ENCODE results near the gene TEDC2. TPM values are rescaled to one million over a fixed set of nuclear protein-coding genes. Genes with fewer than 3 reads are reported as not detected.
"Not testable (repeated sequence)": the region's sequence is repeated elsewhere in the genome, so short reads cannot be mapped to it uniquely, and the experiment has no call there.

TEDC2 gene
- total RNA-seq, 2 experiments from 2014 or later = 21.6 to 32.9 TPM

DNA sequence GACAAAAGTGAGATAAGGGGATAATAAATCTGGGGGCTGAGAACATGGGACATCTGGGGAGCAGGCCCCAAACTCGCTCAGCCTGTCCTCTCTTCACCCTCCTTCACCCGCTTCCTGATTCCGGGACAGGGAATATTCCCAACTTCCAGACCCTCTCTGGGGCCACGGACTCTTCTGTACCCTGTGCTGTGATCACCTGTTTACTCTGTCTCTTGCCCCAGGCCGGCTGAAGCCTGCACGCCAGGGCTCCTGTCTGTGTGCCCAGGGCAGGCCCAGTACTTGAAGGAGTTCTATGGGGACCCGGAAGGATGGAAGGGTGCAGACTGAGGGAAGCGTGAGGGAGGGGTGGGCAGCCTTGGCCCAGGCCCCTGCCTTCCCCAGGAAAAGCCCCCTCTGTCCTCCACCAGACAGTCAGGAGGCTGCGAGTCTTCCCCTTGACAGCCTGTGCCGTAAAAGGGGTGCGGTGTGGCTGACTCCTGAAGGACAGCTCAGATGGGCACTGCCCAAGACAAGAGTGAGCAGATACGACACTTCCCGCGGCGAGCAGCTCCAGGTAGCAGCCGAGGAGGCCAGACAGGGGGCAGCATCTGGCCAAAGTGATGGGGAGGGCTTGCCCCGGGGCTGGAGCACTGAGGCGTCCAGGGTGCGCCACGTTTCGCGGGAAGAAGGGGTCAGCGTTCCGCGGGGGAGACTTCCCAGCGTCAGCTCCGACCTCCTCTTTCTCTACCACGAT, 31.7 kb upstream of the TEDC2 start:
- DNase-seq (peak; percentile 43), ATAC-seq (peak; percentile 2)
- ChIA-PET CTCF (interaction anchor here (0.7 to 3.7 kb wide), 4 partner anchors 13 to 88 kb away, joined by 3 to 20 read pairs (median 5); partner anchors contain the start of gene ABCA3), POLR2A (interaction anchor here (1.6 kb wide), 1 partner anchor 32 kb away, joined by 4 read pairs; the partner anchor contains the start of gene TEDC2)
- Mint-ChIP-seq H3K4me1 (ENCODE audit: low read depth) (peaks cover 39% of the 10 kb centered on the region), H3K27me3 (ENCODE audit: low read depth) (no peaks in the 10 kb centered on the region), H3K9me3 (ENCODE audit: insufficient read depth) (no peaks in the 10 kb centered on the region), H3K27ac (peak overlapping the region; percentile 93), H3K4me3 (peak overlapping the region; percentile 89), H3K36me3 (ENCODE audit: low read depth) (peaks cover 24% of the 10 kb centered on the region)

GRCh38 chr16:2428784-2429033, 31.2 kb upstream of the TEDC2 start:
- CTCF ChIA-PET = interaction anchor here (0.7 to 3.7 kb wide), 4 partner anchors 12 to 88 kb away, joined by 3 to 20 read pairs (median 5); partner anchors contain the start of gene ABCA3
- Mint-ChIP-seq H3K9me3 (ENCODE audit: insufficient read depth) (no peaks in the 10 kb centered on the region), H3K27ac (peak overlapping the region; percentile 93), H3K4me1 (ENCODE audit: low read depth) (peaks cover 40% of the 10 kb centered on the region), H3K36me3 (ENCODE audit: low read depth) (peaks cover 28% of the 10 kb centered on the region), H3K27me3 (ENCODE audit: low read depth) (no peaks in the 10 kb centered on the region), H3K4me3 (peak overlapping the region; percentile 89)
- ATAC-seq (no peak), DNase-seq (no peak)
- POLR2A ChIA-PET = no interaction called here

- H3K36me3 Mint-ChIP-seq (ENCODE audit: low read depth) = peaks cover 30% of the 10 kb centered on the region
- ChIA-PET CTCF (interaction anchor here (1.0 to 3.7 kb wide), 8 partner anchors 12 to 234 kb away, joined by 3 to 20 read pairs (median 5); partner anchors contain the start of genes ABCA3 and TEDC2), POLR2A (interaction anchor here (0.7 to 1.9 kb wide), 8 partner anchors 11 to 91 kb away, joined by 3 to 5 read pairs (median 4); partner anchors contain the start of genes AMDHD2 and TEDC2)
- peak; percentile 94 for ATAC-seq
- peak; percentile 98 for DNase-seq
- no peaks in the 10 kb centered on the region for H3K9me3 Mint-ChIP-seq (ENCODE audit: insufficient read depth)
- peak within 1 kb of the TSS; percentile 93 for H3K27ac Mint-ChIP-seq
- no peaks in the 10 kb centered on the region for H3K27me3 Mint-ChIP-seq (ENCODE audit: low read depth)
- peaks cover 41% of the 10 kb centered on the region for H3K4me1 Mint-ChIP-seq (ENCODE audit: low read depth)
- peak within 1 kb of the TSS; percentile 99 for H3K4me3 Mint-ChIP-seq
These were observed 30.7 kb upstream of the TEDC2 start, which contains the start of gene CCNF for GRCh38 chr16:2429034-2429770. Gene CCNF (plus strand): TSS chr16:2429447. CDS start chr16:2429482, 35 bp downstream.

DNA sequence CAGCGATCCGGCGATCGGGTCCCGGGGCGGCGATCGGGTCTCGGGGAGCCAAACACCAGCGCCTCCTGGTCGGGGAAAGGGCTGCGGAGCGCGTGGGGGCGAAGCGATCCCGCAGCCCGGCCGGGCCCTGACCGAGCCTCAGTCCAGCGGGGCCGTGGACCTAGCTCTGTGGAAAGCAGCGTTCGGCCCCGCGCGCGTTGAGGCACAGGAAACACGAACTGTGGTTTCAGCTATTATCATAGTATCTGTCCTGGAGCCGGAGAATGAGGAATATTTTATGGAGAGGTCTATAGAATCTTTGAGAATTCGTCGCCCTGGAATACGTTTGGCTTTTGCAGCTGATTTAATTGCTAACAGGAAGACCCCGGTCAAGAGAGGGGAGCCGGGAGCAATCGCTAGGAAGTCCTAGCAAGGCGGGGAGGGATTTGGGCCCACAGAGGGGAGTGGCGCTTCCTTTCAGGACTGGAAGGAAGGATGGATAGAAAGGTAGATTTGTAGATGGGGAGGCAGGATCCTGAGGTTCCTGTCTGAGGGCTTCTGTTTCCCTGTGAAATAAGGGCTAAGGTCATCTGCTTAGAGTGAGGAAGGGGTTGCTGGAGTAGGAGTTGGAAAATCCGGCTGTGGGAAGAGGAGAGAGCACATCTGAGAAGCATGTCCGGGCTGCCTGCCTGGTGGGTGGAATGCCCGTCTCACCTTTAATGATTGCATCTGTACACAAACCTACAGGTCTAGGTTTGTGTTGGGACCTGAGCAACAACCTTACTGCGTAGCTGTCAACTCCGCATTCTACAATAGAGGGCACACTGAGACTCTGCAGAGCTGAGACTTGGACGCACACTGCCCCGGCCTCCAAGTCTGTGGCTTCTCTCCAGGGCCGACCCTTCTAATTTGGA, 29.9 kb upstream of the TEDC2 start:
- Mint-ChIP-seq H3K27ac (peak overlapping the region; percentile 87), H3K27me3 (ENCODE audit: low read depth) (no peaks in the 10 kb centered on the region), H3K36me3 (ENCODE audit: low read depth) (peaks cover 35% of the 10 kb centered on the region), H3K4me3 (peak overlapping the region; percentile 99), H3K4me1 (ENCODE audit: low read depth) (peaks cover 43% of the 10 kb centered on the region), H3K9me3 (ENCODE audit: insufficient read depth) (no peaks in the 10 kb centered on the region)
- ATAC-seq (peak; percentile 5), DNase-seq (peak; percentile 51)
- CTCF ChIA-PET = interaction anchor here (0.6 to 3.7 kb wide), 11 partner anchors 11 to 235 kb away, joined by 3 to 20 read pairs (median 5); partner anchors contain the start of genes TBC1D24 and TEDC2
- POLR2A ChIA-PET = interaction anchor here (0.7 to 1.9 kb wide), 8 partner anchors 11 to 90 kb away, joined by 3 to 5 read pairs (median 4); partner anchors contain the start of genes AMDHD2 and TEDC2

DNA sequence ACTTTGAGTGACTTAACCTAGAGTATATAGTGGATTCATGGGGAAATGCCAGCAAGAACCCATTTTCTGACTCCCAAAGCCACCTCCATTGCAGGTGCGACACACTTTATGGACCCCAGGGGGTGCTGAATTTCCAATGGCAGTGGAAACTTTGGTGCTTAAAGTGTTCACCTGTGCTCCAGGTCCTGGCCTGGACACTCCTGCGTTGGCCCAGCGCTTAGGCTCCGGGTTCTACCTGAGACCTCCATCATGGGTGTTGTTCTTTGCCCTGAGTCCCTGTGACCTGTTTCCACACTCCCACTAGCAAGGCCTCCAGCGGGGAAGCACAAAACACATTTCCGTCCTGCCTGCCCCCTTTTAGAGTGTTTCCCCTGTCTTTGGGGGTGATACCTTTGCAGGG, 27.6 kb upstream of the TEDC2 start:
- Mint-ChIP-seq H3K27me3 (ENCODE audit: low read depth) (no peaks in the 10 kb centered on the region), H3K9me3 (ENCODE audit: insufficient read depth) (no peaks in the 10 kb centered on the region), H3K4me1 (ENCODE audit: low read depth) (peaks cover 46% of the 10 kb centered on the region), H3K36me3 (ENCODE audit: low read depth) (peaks cover 54% of the 10 kb centered on the region), H3K27ac (no peak overlapping the region), H3K4me3 (no peak overlapping the region)
- DNase-seq (no peak), ATAC-seq (no peak)
- CTCF ChIA-PET = no interaction called here
- POLR2A ChIA-PET = no interaction called here

- peaks cover 41% of the 10 kb centered on the region for H3K4me1 Mint-ChIP-seq (ENCODE audit: low read depth)
- ChIA-PET CTCF (no interaction called here), POLR2A (no interaction called here)
- H3K27ac Mint-ChIP-seq = no peak overlapping the region
- H3K27me3 Mint-ChIP-seq (ENCODE audit: low read depth) = no peaks in the 10 kb centered on the region
- DNase-seq (no peak), ATAC-seq (no peak)
- H3K36me3 Mint-ChIP-seq (ENCODE audit: low read depth) = peaks cover 60% of the 10 kb centered on the region
- H3K9me3 Mint-ChIP-seq (ENCODE audit: insufficient read depth) = no peaks in the 10 kb centered on the region
- H3K4me3 Mint-ChIP-seq = no peak overlapping the region
These were observed 27.0 kb upstream of the TEDC2 start for GRCh38 chr16:2432801-2433505.

GRCh38 chr16:2435236-2435635, 24.7 kb upstream of the TEDC2 start:
- Mint-ChIP-seq H3K4me1 (ENCODE audit: low read depth) (peaks cover 48% of the 10 kb centered on the region), H3K36me3 (ENCODE audit: low read depth) (peaks cover 77% of the 10 kb centered on the region)
- ATAC-seq; H3K9me3 Mint-ChIP-seq (ENCODE audit: insufficient read depth); H3K4me3 Mint-ChIP-seq; DNase-seq; H3K27ac Mint-ChIP-seq; CTCF ChIA-PET; POLR2A ChIA-PET; H3K27me3 Mint-ChIP-seq (ENCODE audit: low read depth): not testable (repeated sequence)

DNA sequence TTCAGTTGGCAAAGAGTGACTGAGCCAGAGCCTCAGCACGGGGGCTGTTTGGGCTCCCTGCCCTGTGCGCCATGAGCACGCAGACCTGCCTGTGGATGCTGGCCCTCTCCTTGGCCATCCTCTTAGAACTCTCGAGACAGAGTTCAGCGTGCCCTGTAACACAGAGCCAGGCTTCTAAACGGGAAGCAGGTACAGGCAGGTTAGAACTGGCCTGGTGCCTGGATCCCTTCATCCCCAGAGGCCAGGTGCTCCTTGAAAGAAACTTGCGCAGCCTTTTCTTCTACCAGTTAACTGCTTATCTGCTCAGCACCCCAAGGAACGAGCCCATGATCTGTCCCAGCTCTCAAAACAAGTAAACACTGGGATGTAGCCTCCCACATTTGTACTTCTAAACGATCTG, 23.8 kb upstream of the TEDC2 start:
- ChIA-PET CTCF (no interaction called here), POLR2A (interaction anchor here (0.5 kb wide), 1 partner anchor 91 kb away, joined by 4 read pairs; no protein-coding TSS in a partner anchor)
- ATAC-seq = no peak
- DNase-seq = no peak
- Mint-ChIP-seq H3K27me3 (ENCODE audit: low read depth) (no peaks in the 10 kb centered on the region), H3K27ac (no peak overlapping the region), H3K36me3 (ENCODE audit: low read depth) (peaks cover 74% of the 10 kb centered on the region), H3K4me1 (ENCODE audit: low read depth) (peaks cover 39% of the 10 kb centered on the region), H3K4me3 (no peak overlapping the region), H3K9me3 (ENCODE audit: insufficient read depth) (no peaks in the 10 kb centered on the region)

DNA sequence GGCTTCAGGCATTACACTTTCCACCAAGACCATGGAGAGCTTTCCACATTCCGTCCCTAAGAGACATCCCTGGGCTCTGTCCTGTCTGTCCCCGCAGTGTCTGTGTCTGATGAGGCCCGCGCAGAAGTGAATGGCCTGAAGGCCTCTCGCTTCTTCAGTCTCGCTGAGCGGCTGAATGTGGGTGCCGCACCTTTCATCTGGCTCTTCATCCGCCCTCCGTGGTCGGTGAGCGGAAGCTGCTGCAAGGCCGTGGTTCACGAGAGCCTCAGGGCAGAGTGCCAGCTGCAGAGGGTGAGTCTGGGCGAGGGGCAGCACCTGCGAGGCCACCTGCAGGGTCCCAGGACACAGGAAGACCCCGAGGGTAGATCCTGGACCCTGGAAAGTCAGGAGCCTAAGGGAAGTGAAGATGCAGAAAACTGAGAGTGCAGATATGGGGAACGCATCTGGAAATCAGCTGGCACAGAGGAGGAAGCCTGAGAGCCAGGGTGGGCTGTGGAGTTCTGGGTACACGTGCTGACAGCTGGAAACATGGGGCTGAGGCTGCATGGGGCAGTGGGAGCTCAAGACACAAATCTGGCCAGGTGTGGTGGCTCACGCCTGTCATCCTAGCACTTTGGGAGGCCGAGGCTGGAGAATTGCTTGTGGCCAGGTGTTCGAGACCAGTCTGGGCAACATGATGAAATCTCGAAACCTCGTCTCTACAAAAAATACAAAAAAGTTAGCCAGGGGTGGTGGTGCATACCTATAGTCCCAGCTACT, 22.7 kb upstream of the TEDC2 start:
- H3K36me3 Mint-ChIP-seq (ENCODE audit: low read depth) = peaks cover 76% of the 10 kb centered on the region
- H3K4me3 Mint-ChIP-seq = no peak overlapping the region
- H3K27ac Mint-ChIP-seq = no peak overlapping the region
- ATAC-seq = no peak
- no peak for DNase-seq
- CTCF ChIA-PET = no interaction called here
- POLR2A ChIA-PET = no interaction called here
- H3K9me3 Mint-ChIP-seq (ENCODE audit: insufficient read depth) = no peaks in the 10 kb centered on the region
- H3K4me1 Mint-ChIP-seq (ENCODE audit: low read depth) = peaks cover 39% of the 10 kb centered on the region
- H3K27me3 Mint-ChIP-seq (ENCODE audit: low read depth) = no peaks in the 10 kb centered on the region

- ATAC-seq (no peak), DNase-seq (no peak)
- H3K36me3 Mint-ChIP-seq (ENCODE audit: low read depth) = peaks cover 68% of the 10 kb centered on the region
- H3K27ac Mint-ChIP-seq = no peak overlapping the region
- H3K4me3 Mint-ChIP-seq = no peak overlapping the region
- H3K27me3 Mint-ChIP-seq (ENCODE audit: low read depth) = no peaks in the 10 kb centered on the region
- H3K4me1 Mint-ChIP-seq (ENCODE audit: low read depth) = peaks cover 33% of the 10 kb centered on the region
- CTCF ChIA-PET = no interaction called here
- POLR2A ChIA-PET = interaction anchor here (1.0 to 1.2 kb wide), 2 partner anchors 17 to 21 kb away, joined by 3 read pairs; partner anchors contain the start of gene TEDC2
- H3K9me3 Mint-ChIP-seq (ENCODE audit: insufficient read depth) = no peaks in the 10 kb centered on the region
These were observed 21.8 kb upstream of the TEDC2 start for GRCh38 chr16:2438121-2438520.

Data from activated CD8-positive, alpha-beta T cell treated with anti-CD3 and anti-CD28 coated beads, Interleukin-2, amount 10 ng/mL, durations not matched to agents 7 days and 5 days (primary cell).